Kidney capillary endothelial cell (primary cell): ENCODE results near the gene PTCHD1.

Experiments used
- DNase-seq: peaks from one replicate; pipeline ENCODE4 v3.0.0-alpha.2; 2018; ENCODE audit warnings: low spot score

The PTCHD1 gene

DNA sequence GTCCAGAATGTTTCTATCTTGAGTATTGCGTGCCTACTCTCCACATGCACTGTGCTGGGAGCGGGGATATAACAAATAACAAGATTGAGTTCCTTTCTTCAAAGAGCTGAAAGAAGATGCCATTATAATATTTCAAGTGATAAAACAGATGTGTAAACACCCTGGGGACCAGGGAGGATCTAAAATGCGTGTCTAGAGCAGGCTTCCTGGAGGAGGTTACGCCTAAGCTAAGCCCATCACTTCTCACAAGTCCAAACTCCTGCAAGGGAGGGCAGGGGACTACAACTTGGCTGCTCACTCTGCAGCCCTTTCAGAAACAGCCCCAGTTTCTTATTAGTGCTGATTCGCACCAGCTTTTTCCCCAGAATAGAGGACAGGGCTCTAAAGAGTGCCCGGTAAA, 21.5 kb downstream of the PTCHD1 start:
- DNase-seq, result no peak

DNA sequence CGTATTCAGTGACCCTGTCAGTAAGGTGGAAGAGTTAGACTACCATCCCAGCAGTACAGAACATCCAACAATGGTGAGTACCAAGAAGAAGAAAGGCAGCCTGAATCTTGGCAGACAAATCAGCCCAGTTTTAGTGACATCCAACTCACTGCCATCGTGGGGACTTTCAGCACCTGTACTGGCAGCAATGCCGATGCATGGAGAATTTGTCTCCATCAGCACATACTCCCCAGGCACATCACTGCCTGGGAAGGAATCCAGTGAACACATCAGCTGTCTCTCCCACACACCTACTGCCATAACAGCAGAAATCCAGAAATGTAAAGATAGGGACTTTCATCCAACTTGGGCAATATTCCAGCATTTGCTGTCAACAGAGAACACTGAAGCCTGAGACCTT, 29.8 kb downstream of the PTCHD1 start:
- DNase-seq, result no peak

DNA sequence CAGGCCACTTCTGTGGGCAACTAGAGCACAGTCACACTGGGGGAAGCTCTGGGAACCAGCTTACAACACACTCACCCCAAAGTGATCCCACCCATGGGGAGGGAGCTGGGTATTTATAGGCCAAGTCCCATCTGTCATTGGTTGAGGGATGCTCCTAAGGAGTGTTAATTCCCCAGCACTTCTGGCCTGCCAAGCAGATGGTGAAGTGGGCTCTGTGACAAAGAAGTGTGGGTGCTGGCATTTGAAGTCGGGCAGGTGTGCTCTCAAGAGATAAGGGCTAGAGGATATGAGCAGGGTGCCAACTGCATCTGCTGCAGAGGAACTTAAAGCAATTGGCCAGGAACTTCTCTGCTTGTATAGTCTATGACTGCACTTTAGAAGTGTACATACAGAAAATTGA, 30.9 kb downstream of the PTCHD1 start:
- no peak for DNase-seq

DNA sequence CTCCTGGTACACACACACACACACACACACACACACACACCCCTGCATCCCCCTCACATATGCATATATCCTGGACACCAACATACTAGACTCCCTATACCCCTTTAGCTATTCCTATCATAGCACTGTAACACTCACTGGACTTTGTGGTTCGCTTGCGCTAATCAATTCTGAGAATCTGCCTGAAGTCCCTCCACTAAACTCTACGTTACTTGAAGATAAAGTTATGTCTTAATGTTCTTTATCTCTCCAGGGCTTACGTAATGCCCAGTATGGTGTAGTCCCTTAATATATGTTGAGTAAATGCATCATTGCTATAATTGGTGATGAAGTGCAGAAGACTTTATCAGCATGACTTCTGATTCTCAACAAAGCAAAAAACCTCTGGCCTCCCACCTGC, 32.3 kb downstream of the PTCHD1 start:
- DNase-seq, result no peak

DNA sequence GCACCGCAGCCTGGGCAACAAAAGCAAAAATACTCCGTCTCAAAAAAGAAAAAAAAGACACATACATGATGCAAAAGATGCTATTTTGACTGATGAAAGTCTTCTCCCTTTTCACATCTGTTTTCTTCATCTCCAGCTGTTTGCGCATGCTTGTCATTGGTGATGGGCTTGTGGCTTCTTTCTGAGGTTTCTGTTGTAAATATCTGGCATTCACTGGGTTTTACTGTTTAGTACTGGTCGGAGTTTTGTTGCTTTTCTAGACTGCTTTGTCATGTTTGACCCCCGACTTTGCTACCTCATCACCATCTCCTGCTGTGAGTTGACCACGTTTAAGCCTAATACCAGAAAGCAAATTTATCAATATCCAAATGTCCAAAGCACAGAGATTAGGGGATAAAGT, 34.4 kb downstream of the PTCHD1 start:
- no peak for DNase-seq

DNA sequence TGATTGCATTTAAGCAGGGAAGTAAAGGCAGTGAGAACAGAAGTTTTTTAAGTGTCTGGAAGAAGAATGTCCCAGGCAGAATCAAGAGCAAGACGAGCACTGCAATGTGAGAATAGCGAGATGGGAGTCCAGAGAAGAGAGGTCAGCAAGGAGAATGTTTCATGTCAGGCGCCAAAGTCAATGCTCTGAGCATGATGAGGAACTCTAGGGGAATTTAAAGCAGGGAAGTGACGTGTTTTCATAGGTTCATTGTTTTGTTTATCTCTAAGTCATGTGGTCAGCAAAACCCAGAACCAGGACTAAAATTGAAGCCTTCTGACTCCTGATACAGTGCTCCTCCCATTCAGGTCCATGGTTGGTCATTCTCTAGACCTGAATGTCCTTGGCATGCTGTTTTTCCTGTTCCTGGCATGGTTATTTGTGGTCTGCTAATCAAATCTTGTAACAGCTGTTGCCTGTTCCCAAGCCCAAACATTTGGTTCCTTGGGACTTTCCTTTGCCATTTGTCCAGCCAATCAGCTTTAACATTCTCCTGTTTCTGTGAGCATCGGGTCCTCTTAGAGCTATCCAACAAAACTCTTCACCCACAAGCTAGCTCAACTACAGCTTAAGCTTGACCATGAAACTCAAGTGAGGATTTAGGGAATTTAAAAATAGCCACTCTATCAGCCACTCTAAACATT, 37.7 kb downstream of the PTCHD1 start:
- DNase-seq, result no peak

DNA sequence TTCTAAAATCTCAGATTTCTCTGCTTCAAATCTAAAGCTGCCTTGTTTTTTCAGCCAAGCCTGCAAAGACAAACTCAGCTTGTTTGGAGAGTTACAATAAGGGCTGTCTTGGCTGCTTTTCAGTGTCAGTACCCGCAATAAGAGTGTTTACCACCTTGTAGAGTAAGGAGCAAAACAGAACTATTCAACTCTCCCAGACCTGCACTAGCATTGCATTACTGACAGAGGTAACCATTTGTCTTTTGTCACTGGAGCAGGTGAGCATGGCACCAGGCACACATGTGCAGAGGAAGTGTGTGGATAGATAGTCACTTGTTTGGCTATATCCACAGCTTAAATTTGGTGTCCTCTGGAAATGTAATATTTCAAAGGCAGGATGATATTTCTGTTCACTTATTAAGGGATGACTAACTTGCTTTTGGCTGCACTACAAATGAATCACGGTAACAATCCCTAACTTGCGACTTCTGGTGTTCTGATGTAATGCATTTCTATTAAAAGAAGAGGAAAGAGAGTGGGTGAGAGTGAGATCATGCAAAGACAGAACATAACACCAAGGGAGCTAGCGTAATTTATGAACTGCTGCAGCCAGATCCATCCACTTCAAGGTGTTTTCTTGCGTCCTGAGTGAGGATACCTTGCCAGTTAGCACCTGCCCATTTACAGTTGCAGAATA, 38.6 kb downstream of the PTCHD1 start:
- DNase-seq, result peak; percentile 41

DNA sequence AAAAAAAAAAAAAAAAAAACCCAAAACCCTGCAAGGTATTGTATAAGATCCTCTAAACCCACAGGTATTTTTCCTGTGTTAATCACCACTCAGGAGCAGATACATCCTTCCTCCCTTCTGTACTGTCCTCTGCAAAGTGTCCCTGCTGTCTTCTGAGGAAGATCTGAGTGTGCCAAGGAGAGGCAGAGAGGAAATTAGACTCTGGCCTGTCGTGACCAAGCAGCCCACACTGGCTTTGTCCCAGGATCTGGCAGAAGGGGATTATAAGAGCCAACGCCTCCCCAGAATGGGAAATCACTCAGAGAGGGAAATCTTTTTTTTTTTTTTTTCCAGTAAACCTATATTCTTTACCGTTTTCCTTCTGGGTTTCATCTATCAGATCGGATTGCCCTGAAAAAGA, 39.6 kb downstream of the PTCHD1 start:
- DNase-seq, result no peak

DNA sequence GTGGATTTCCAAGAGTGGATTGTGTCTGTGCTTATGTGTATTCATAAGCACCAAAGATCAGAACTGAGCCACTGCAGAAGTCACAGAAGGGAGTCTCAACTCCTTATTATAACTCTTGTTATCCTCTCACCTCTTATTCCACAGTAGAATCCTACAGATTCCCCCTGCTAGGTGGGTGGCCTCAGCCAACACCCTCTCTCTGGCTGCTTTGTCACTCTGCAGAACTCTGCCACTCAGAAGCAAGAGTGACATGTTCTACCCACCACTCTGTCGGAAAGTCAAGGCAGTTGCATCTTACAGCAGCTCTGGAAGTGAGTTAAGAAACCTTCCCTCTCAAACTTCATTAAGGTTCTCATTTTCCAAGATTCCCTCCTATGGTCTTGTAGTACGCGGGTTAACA, 41.9 kb downstream of the PTCHD1 start:
- no peak for DNase-seq

DNA sequence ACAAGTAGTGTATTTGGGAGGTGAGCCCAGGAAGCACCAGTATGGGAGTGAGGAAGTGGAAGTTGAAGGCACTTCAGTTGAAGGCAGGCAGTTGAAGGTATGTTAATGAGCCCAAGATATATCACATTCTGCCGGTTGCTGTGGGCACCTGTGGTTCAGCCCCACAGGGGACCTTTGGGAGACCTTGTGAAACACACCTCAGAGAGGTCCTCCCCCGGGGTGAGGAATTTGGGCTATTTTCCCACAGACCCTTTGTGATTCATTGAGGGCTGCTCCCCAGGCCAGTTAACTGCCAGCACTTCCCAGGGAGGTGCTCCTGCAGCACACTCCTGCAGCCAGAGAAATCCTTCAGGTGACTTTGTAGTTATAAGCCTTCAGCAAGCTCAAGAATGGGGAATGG, 45.9 kb downstream of the PTCHD1 start:
- no peak for DNase-seq

DNA sequence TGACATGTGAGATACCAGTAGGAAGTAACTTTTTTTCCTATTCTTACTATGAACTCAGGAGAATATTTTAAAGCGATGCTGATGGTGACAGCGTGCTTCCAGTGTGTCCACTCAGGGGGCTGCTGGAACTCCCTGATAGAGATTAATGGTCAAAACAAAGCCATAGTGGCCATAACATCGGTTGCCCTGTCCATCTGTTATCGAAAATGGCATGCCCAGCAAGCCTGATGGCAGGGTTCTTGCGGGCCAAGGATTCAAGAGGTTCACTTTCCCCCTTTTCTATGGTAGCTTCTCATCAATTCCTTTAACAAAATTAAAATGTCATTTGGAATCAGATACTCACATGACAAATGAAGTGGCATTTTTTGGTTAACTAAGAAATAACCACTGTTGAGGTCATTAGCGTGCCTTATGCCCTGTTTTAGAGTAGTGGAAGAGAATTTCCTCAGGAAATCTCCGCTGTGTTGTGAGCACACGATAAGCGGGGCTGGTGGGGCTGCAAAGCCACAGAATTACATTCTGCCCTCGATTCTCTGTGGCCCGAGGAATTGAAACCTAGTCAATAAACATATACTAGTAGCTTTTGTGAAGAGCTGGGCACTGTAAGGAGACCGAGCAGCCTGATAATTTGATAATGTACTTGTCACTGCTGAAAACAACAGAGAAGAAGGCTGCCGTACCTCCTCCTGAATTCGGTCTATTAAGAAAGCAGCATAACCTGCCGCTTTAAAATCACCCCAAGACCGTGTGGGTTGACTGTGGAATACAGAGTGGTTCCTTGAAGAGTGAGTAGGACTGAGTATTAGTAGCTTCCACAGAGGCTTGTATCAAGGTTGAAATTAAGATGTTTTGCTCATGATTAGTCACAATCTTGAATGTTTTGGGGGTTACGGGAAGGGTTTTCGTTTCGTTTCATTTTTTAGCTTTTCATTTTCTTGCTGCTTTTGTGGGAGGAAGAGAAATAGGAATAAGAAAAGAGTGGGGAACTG, 46.7 kb downstream of the PTCHD1 start:
- no peak for DNase-seq

DNA sequence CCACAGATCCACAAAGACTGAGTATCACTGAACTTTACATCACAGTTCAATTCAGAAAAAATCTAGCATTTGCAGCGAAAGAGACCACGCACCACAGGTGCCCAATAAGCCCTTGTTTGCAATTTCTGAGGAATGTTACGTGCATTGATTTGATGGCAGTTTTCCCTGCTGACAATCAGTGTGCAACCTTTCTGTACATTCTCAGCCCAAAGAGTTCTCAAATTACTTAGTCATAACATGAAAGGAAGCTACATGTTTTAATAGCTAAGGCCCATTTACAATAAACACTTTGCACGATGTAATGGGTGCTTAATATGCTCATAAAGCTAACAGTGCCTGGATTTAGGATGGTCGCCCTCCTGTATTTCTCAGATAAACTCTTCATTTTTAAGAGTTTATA, 47.9 kb downstream of the PTCHD1 start:
- no peak for DNase-seq

DNA sequence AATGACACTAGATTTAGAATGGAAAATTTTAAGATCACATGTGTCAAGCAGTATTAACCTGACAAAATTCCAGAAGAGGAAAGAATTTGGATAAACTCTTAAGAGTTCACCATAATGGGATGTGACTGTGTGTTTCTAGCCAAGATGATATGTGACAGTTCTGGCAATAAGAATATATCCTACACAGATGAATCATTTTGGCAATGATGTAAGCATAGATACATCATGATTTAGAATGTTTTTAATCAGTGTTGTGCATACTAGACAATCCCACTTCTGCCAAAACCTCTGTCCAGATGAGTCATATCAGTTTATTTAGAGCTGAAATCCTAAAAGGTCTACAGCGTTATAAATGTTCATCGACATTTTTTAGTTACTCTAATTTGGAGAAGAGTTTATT, 48.8 kb downstream of the PTCHD1 start:
- DNase-seq, result peak; percentile 8

DNA sequence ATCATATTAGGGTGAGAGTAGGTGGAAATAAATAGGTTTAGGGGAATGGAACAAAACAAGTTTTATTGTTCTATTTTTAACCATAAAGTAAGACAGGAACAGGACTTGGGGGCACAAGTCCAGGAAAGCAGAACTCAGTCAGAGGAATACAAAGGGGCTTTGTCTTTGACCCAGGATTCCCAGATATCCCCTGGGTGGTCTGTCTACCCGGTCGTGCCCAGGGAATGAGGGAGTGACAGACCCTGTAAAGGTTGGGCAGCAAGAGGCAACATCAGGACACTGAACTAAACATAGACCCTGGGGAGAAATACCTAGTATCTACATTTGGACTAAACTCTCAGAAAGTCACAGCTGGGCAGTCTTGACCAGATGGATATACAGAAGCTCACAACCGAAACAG, 50.6 kb downstream of the PTCHD1 start:
- no peak for DNase-seq

DNA sequence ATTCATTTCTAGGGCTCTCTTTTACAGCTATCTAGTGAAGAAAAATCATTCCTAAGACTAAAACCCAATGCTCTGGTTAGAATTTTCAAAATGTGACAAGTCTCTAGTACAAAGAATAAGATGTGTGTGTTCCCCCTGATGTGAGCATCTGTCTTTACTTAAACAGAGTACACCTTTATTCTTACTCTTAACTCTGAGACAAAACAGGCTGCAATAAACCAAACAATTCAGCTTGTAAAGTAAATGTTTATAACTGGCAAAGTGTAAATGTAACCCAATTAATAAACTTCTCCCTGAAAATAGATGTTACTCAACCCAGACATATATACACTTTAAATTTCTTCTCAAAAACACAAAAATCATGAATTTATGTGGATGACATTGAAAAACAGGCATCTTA, 51.6 kb downstream of the PTCHD1 start:
- DNase-seq, result no peak

DNA sequence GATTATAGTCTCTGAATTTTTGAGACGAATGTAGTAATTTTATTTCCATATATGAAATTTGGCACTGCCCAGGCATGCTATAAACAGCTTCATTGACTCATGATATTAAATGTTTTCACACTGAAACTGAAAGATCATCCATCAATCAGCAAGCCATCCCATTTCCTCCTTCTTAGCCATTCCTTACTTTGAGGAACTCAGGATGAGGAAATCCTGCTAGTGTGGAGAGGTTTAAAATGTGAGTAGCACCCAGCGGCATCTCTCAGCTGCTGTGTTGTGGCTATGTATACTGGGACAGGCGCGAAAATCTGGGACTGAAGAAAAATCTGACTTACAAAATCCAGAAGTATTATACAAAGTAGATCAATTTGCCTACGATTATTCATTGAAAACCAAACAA, 52.1 kb downstream of the PTCHD1 start:
- DNase-seq, result no peak

DNA sequence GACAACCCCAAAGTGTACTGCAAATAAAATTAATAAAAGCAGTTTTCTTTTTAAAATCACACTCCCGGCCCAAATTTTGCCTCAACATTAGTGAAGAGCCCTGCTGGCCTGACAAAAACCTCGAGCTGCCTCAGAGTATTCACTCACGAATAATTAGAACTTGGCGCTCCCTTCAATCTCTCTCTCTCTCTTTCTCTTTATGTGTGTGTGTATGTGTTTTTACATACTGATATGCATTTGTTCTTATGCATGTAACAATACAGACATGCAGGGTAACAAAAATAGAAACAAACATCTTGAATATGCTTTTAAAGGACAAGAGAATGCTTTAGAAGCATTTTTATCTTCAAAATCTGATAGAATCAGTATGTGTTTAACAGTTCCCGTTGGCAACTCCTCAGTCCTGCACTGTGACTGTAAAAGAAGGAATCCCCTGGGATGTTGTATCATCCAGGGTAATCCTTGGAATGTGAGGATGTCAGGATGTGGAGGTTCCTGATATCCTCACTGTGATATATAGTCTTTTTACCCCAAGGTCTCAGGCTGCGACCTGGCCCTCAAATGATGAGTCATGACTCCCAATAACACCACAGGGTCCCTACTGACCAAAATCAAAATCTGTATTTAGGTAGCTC, 53.0 kb downstream of the PTCHD1 start:
- no peak for DNase-seq

DNA sequence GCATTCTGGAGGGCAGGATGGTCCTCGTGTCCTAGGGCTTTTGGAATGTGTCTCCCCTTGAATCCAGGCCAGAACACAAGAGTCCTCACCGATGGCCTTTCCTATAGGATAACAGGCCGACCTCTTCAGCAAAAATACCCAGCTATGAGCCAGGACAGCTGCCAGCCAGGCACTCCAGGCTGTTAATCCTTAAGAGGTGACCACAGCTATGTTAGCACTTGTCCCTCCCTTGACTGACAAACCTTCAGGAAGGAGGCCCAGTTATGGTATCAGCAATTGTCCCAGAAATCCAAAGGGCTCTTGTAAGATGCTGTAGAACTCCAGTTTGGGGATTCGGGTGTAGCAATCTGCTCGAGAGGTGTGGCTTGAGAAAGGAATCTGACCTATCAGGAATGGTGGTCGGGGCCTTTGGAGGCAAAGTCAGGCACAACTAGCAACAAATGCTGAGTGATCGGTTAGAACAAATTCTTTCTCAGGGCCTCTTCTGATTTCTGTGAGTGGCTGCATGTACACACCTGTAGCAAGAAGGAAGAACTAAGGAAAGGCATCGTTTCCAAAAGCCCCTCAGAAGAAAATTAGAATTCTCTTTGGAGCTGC, 54.6 kb downstream of the PTCHD1 start:
- no peak for DNase-seq

DNA sequence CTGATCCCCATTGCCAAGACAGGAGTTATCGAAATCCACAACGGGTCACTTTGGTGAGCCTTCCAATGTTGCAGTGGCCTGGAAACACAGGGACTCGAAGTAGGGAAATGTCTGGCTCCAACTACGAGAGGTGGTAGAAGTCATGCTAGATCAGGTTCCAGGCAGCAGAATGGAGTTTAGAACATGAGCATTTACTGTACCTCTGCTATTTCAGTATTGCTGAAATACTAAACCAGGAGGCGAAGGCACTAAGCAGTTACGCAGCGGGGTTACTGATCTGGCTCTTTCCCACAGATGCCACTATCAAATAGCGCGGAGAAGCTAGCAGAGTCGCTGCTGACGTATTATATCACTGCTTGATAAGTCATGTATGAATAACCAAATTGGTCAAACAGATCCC, 56.3 kb downstream of the PTCHD1 start:
- DNase-seq, result no peak

DNA sequence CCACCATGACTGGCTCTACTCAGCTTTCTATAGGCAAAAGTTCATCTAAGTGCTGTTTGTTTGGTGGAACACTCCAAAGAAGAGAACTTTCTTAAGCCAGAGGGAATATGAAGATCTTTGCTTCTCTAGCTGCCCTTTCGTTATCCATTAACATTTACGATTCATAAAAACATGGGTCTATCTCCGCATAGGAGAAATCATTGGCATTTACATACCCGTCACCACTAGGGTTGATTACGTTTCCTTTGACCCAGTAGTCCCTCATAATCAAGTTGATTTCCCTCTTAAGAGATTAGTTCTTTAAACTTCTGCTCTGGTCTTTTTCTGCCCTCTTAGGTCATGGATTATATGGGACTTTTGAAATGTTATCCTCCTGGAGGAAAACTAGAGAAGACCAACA, 57.5 kb downstream of the PTCHD1 start:
- no peak for DNase-seq

DNA sequence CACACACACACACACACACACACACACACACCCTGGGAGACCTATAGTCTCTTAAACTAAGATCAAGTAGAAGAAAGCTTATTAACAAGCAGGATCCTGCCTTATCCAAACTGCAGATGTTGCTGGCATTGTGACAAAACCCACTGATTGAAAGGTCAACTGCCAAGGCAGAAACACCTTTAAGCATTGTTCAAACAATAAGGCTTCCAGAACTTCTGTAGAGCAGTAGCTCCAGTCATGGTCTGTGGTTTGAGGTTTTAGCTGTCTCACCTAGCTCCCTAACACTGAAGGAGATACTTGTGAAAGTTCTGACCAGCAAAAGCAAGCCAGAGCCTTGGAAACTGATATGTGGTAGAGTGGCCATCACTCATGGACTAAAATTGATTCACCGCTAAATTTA, 59.8 kb downstream of the PTCHD1 start:
- DNase-seq, result no peak

DNA sequence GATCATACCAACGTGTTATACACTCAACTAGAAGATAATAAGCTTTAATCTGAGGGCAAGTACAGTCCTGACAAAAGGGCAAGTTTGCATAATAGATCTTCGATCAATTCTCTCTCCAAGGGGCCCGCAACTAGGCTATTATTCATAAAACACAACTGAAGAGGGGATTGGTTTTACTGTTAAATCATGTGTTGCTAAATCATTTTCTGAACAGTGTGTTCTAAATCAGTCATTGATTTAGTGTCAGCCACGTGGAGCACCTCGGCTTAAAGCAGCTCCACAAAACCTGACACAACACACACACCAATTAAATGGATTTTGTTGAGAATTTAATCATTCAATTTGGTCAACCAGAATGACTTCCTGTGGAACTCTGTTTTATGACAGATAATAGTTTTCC, 61.6 kb downstream of the PTCHD1 start:
- DNase-seq, result no peak
